B cell (primary cell): ENCODE data around the gene MARK4.

Experiments used
- CTCF ChIP-seq: fragments of 200-600 bp; IDR thresholded peaks from one replicate; pipeline ENCODE4 v1.8.0; 2022; ENCODE audit warnings: antibody characterized with exemption, mild to moderate bottlenecking
- EZH2 ChIP-seq: IDR thresholded peaks from 2 replicates; pipeline ENCODE4 v1.6.1; 2012; ENCODE audit warnings: borderline replicate concordance, low read depth, mild to moderate bottlenecking, moderate library complexity, low read length; ENCODE audit not compliant: insufficient read depth, poor library complexity, severe bottlenecking

GRCh38 chr19:45255611-45256157 is 4.6 kb downstream of the MARK4 start:
- TF ChIP-seq CTCF (no peak), EZH2 (no peak)
